DOHH2 (cell line): ENCODE results near the gene TNRC18.

Experiments used
- EZH2phosphoT487 ChIP-seq: fragments of 200-600 bp; sonication (generic); IDR thresholded peaks from 2 replicates; pipeline ENCODE4 v1.6.1; 2017; ENCODE audit warnings: borderline replicate concordance, mild to moderate bottlenecking, antibody characterized with exemption, low read length, moderate library complexity, mixed read lengths
- TF ChIP-seq, protein P1 (sequence below): fragments of 200-600 bp; sonication (generic); IDR thresholded peaks from one replicate; pipeline ENCODE4 v1.5.1; 2014; ENCODE audit warnings: antibody characterized with exemption, mild to moderate bottlenecking, low read depth, low read length; ENCODE audit not compliant: poor library complexity, severe bottlenecking

GRCh38 chr7:5421714-5422395, 1.8 kb downstream of the TNRC18 start:
- TF ChIP-seq, protein P1, sequence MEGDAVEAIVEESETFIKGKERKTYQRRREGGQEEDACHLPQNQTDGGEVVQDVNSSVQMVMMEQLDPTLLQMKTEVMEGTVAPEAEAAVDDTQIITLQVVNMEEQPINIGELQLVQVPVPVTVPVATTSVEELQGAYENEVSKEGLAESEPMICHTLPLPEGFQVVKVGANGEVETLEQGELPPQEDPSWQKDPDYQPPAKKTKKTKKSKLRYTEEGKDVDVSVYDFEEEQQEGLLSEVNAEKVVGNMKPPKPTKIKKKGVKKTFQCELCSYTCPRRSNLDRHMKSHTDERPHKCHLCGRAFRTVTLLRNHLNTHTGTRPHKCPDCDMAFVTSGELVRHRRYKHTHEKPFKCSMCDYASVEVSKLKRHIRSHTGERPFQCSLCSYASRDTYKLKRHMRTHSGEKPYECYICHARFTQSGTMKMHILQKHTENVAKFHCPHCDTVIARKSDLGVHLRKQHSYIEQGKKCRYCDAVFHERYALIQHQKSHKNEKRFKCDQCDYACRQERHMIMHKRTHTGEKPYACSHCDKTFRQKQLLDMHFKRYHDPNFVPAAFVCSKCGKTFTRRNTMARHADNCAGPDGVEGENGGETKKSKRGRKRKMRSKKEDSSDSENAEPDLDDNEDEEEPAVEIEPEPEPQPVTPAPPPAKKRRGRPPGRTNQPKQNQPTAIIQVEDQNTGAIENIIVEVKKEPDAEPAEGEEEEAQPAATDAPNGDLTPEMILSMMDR: no peak
- peak; percentile 100; the same call in 1 of the 2 replicates for TF ChIP-seq EZH2phosphoT487
